ENCODE data around the gene TMEM150B.

The TMEM150B gene

GRCh38 chr19:55354698-55355212, 29.6 kb upstream of the TMEM150B start, which contains the start of gene COX6B2:
COX6B2 (minus strand) TSS chr19:55354719; CDS start chr19:55354521, 198 bp downstream.
- DNase-seq (ENCODE audit: low spot score), result no peak

GRCh38 chr19:55353803-55354697, 28.9 kb upstream of the TMEM150B start:
- peak; percentile 8 for DNase-seq (ENCODE audit: low spot score)

DNA sequence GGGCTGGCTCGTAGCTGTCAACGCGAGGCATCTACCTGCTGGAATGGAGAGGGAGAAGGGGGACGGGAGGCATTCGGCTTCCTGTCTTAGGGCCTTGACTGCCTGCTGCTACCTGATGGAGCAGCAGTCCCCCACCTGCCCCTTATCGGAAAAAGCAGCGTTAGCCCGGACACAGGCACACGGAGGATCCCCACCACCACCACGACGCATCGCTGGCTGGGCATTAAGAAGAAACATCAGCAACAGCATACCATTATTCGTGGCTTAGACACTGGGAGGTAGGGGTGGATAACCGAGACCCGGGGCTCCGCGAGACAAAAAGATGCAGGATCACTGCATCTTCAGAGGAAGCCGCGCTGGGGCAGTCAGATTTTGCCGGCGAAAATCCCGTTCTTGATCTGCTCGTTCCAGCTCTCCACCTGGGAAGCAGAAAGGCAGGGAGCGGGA, 28.2 kb upstream of the TMEM150B start:
- no peak for DNase-seq (ENCODE audit: low spot score)

- no peak for DNase-seq (ENCODE audit: low spot score)
Measured at GRCh38 chr19:55352549-55353145, 27.5 kb upstream of the TMEM150B start.

GRCh38 chr19:55352040-55352439, 26.9 kb upstream of the TMEM150B start:
- no peak for DNase-seq (ENCODE audit: low spot score)

DNA sequence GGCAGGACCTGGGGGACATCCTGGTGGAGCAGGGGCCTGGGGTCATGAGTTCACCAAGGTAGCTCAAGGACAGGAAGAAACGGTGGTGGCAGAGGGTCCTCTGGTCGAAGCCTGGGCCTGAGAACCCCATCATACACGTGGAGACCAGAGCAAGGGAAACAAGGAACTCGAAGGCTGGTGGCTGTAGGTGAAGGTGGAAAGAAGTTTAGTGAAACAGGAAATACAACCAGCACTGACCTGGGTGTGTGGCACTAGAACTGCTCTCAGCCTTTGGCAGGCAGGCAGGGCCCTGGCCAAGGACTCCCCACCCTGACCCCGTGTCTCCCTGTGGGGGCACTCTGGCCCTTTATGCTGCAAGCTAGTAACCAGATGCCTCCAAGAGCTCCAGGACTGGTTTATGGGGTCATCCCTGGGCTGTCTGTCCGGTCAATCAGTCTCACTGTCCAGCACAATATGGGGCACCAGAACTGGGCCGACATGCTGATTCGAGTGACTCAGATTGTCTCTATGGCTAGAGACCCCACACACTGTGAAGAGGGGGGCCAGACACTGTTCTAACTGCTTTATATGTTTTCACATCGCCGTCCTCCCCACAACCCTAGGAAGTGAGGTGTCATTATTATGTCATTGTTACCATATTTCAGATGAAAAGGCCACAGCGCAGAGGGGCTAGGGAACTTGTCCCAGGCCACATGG, 25.6 kb upstream of the TMEM150B start:
- DNase-seq (ENCODE audit: low spot score), result no peak

GRCh38 chr19:55348317-55349034, 23.3 kb upstream of the TMEM150B start:
- no peak for DNase-seq (ENCODE audit: low spot score)

DNA sequence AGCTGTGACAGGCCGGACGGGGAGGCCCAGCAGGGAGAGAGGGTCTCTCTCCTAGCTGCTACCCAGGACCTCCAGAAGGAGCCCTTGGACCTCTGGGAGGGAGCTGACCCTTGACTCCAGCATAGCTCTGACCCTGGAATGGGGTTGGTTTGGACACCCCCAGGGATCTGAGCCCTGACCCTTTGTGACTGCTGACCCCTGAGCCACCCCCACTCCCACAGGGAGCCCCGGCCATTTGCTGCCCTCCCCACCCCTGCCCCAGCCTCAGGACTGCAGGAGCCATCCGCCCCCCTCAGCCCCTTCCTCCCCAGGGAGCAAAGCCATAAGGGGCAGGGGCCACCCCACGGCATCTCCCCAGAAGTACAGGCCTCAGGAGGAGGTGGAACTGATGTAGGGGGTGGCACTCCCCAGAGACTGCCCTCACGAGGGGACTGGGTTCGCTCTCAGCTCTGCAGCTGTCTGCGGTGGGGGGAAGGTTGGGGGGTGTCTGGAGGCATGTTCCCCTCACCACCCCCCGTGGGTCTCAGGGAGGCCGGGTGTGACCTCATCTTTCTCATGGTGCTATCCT, 22.4 kb upstream of the TMEM150B start:
- DNase-seq (ENCODE audit: low spot score), result no peak

- DNase-seq (ENCODE audit: low spot score), result no peak
Measured at GRCh38 chr19:55346725-55347441, 21.7 kb upstream of the TMEM150B start.

DNA sequence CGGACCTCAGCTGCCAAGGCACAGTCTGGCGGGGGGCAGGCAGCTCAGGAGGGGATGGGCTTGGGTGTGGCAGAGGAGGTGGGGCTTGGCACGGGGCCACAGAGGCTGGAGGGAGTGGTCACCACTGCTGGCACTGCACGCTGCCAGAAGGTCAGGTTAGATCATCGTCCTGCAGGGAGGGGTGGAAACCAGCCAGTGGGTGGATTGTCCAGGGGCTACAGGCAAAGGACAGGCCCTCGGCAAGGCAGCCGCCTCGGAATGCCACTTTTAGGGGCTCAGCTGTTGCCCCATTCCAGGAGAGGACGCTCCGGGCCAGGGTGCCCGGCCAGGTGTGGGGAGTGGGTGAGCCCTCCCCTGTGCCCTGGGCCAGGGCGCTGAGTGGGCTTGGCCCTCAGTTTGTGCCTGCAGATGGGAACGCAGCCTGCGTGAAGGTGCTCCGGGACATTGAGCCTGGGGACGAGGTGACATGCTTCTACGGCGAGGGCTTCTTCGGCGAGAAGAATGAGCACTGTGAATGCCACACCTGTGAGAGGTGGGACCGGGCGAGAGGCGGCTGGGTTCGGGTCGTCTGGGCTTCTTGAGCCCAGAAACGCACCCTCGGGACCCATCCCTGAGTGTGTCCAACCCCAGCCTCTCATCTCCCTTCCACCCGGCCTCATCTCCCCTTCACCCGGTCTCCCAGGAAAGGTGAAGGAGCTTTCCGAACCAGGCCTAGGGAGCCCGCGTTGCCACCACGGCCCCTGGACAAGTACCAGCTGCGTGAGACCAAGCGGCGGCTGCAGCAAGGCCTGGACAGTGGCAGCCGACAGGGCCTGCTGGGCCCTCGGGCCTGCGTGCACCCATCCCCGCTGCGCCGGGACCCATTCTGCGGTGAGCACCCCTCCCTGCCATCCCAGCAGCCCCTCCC, 20.9 kb upstream of the TMEM150B start:
- no peak for DNase-seq (ENCODE audit: low spot score)

- no peak for DNase-seq (ENCODE audit: low spot score)
Measured at GRCh38 chr19:55345101-55345817, 20.1 kb upstream of the TMEM150B start.

- DNase-seq (ENCODE audit: low spot score), result peak; percentile 63
Measured at GRCh38 chr19:55344444-55344843, 19.3 kb upstream of the TMEM150B start.

DNA sequence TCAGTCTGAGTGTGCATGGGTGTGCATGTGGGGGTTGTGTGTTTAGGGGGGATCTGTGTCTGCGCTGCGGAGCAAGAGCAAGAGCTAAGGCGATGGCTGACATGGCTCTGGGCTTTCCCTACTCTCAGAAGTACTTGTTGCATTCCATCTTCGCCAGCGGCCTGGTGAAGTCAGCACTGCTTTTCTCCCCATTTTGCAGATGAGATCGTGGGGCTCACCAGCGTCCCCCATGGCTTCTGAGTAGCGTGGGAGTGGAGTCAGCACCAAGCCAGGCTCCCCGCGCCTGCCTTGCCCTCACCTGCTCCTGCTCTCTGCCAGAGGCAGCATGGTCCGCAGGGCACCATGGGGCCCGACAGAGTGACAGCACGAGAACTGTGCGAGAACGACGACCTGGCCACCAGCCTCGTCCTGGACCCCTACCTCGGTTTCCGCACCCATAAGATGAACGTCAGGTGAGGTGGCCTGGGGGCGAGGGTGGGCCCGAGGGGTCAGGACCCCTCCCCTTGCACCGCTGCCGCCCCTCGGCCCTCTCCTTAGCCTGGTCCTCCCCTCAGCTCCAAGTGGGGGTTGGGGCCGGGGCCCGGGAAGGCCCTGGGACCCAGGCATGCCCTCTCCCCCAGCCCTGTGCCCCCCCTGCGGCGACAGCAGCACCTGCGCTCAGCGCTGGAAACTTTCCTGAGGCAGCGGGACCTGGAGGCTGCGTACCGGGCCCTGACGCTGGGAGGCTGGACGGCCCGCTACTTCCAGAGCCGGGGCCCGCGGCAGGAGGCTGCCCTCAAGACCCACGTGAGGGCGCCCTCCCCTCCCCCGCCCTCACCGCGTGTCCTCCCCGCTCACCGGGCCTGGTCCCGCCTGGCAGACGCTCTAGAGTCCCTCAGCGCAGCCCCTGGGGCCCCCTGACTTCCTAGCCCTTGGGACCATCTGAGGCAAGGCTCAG, 16.7 kb upstream of the TMEM150B start:
- no peak for DNase-seq (ENCODE audit: low spot score)

DNA sequence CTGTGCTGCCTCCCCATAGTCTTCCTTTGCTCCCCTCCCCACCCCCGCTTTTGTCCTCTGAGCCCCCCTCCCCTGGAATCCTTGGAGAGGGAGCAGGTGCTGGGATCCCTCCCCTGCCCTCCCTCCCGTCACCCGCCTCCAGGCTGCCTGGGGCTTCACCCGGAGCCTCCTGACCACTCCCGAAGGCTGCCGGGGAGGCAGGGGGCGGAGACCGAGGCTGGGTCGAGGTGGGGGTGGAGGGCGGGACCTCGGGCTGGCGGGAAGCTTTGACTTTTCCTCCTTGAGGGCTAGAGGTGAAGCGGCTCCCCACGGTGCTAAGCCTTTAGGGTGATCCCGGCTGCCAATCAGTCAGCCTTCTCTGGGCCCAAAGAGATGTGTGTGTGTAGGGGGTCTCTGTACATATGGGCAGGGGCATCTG, 16.0 kb upstream of the TMEM150B start:
- DNase-seq (ENCODE audit: low spot score), result peak; percentile 57

GRCh38 chr19:55340784-55341147, 15.6 kb upstream of the TMEM150B start:
- no peak for DNase-seq (ENCODE audit: low spot score)

GRCh38 chr19:55339889-55340783, 15.0 kb upstream of the TMEM150B start:
- no peak for DNase-seq (ENCODE audit: low spot score)

Data from globus pallidus (tissue), 1 donor.